ENCODE measurements around the gene ART1. TPM values are rescaled to one million over a fixed set of nuclear protein-coding genes. Genes with fewer than 3 reads are reported as not detected.
A peak's percentile ranks its signal among the peaks of the same experiment; 100 is the strongest.
"Not testable (repeated sequence)": the region's sequence is repeated elsewhere in the genome, so short reads cannot be mapped to it uniquely, and the experiment has no call there.

ART1 gene
- total RNA-seq, 4 donors from 2014 or later: not detected

DNA sequence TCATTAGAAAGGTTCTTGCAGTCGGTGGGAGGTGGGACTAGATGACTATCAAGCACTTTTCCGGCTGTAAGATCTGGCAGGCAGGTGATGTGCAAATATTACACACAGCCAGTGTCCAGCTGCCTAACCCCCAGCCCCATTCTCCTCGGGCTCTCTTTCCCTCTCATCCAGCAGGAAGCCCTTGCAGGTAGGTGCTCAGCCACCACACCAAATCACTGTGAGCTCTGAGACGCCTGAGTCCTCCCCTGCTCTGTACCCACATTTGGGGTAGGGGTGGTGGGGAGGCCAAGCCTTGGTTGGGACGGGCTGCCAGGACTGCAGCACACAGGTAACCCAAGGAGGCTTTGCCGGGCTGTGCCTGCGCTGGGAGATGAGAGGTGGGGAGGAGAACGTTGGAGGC is 3.7 kb upstream of the ART1 start:
- TF ChIP-seq POLR2A (IDR thresholded peaks at IDR 0.05): no peak
- TF ChIP-seq, protein P1, sequence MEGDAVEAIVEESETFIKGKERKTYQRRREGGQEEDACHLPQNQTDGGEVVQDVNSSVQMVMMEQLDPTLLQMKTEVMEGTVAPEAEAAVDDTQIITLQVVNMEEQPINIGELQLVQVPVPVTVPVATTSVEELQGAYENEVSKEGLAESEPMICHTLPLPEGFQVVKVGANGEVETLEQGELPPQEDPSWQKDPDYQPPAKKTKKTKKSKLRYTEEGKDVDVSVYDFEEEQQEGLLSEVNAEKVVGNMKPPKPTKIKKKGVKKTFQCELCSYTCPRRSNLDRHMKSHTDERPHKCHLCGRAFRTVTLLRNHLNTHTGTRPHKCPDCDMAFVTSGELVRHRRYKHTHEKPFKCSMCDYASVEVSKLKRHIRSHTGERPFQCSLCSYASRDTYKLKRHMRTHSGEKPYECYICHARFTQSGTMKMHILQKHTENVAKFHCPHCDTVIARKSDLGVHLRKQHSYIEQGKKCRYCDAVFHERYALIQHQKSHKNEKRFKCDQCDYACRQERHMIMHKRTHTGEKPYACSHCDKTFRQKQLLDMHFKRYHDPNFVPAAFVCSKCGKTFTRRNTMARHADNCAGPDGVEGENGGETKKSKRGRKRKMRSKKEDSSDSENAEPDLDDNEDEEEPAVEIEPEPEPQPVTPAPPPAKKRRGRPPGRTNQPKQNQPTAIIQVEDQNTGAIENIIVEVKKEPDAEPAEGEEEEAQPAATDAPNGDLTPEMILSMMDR (IDR thresholded peaks at IDR 0.05): no peak
- 43 to 53% methylated on average over 3 to 6 of the region's 8 CpGs for WGBS, 2 donors
- Histone ChIP-seq H3K36me3 (no peaks in the 10 kb centered on the region), H3K4me1 (peaks cover 10 to 22% (median 10%) of the 10 kb centered on the region in 3 donors), H3K9me3 (no peaks in the 10 kb centered on the region), H3K4me3 (no peak overlapping the region), H3K27ac (no peak overlapping the region), H3K27me3 (peaks cover 0 to 18% (median 0%) of the 10 kb centered on the region in 4 donors)
- no peak for DNase-seq
- intact Hi-C loops (cut with DNase I): no loop called here

DNA sequence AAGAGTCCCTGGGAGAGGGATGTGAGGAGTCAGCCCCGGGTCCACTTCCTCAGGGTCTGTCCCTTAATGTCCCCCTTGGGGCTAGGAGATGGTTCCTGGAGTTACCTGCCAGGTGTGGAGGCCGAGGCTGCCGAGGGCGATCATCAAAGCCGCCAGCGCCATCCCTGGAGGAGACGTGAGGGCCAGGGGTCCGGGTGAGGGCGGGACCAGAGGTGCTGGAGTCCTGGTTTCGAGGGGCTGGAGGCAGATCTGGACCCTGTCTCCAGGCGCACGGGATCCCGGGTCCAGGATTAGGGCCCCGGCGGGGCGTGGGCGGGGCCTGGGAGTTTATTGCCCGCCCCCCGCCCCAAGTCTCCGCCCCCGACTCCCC is 3.2 kb upstream of the ART1 start, which contains the start of gene ART5:
Gene ART5 (minus strand): TSS at position 292 of the 370 bp plus-strand sequence. CDS start 130 bp downstream, at position 162.
- DNase-seq: no peak
- peak within 1 kb of the TSS; percentile 32 to 68 (median 52) for H3K4me3 ChIP-seq
- 0 to 42% methylated on average over 2 to 3 of the region's 21 CpGs for WGBS, 2 donors
- no peaks in the 10 kb centered on the region for H3K36me3 ChIP-seq
- TF ChIP-seq, protein P1 (IDR thresholded peaks at IDR 0.05): no peak
- TF ChIP-seq POLR2A (IDR thresholded peaks at IDR 0.05): no peak
- H3K4me1 ChIP-seq: peaks cover 10 to 22% (median 10%) of the 10 kb centered on the region in 3 donors
- H3K27me3 ChIP-seq: peaks cover 0 to 21% (median 0%) of the 10 kb centered on the region in 4 donors
- intact Hi-C loops (cut with DNase I): no loop called here
- no peaks in the 10 kb centered on the region for H3K9me3 ChIP-seq
- peak within 1 kb of the TSS in 2 of 4 donors; percentile 0 to 73 for H3K27ac ChIP-seq

DNA sequence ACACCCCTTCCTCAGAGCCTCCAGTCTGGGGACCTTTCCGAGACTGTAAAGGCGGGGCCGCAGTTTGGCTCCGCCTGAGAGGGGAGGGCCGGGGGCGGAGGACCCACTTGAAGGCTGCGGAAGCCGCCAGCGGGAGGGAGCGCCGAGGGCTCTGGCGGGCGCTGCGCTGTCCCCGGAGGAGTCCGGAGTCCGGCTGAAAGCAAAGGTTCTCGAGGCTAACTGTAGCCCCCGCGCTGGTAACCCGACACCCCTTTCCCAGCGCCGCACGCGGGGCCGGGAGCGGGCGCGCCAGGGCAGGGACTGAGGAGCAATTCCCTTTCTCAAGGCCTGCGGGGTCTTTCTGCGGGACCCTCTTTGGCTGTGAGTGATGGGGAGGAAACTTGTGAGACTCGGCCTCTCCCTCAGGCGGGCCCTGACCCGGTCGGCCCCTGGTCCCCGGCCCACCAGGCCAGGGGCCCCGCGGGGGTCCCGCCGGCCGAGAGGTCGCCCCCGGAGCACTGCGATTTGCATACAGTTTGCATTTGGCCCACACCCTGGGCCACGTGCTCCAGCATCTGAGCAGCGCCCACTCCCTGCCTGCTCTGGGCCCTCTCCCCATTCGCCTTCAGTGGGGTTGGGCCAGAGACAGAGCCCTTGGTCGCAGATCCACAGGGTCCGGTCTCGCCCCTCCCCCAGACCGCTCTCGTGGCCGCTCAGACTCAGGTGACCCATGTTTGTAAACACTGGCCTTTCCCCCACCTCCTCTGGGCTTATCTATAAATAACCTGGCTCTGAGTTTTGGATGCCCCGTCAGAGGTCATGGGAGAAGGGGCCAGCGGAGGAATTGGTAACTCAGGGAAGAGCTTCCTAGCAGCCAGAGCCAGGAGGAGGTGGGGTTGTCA is 2.6 kb upstream of the ART1 start:
- no peak for DNase-seq
- Histone ChIP-seq H3K4me3 (peak overlapping the region; percentile 32 to 68 (median 52)), H3K27ac (peak overlapping the region in 2 of 4 donors; percentile 0 to 73), H3K4me1 (peaks cover 10 to 22% (median 10%) of the 10 kb centered on the region in 3 donors), H3K27me3 (peaks cover 0 to 21% (median 0%) of the 10 kb centered on the region in 4 donors), H3K36me3 (no peaks in the 10 kb centered on the region), H3K9me3 (no peaks in the 10 kb centered on the region)
- 0% methylated on average over 8 of the region's 55 CpGs; no CpG with 5 or more reads in 1 of the 2 donors for WGBS, 2 donors
- intact Hi-C loops (cut with DNase I): no loop called here
- peak in 1 of 4 donors; percentile 21 for TF ChIP-seq POLR2A (IDR thresholded peaks at IDR 0.05)
- TF ChIP-seq, protein P1 (IDR thresholded peaks at IDR 0.05): no peak

DNA sequence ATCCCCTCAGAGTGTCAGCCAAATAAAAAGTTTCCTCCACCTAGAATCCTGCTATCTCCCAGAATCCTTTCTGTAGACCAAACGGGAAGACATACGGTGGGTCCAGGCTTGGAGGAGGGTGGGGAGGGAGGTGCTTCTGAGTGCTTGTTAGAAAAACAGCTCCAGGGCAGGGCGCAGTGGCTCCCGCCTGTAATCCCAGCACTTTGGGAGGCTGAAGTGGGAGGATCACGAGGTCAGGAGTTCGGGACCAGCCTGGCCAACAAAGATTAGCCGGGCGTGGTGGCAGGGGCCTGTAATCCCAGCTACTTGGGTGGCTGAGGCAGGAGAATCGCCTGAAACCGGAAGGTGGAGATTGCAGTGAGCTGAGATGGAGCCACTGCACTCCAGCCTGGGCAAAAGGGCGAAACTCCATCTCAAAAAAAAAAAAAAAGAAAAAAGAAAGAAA is 1.8 kb upstream of the ART1 start:
- H3K36me3 ChIP-seq; H3K9me3 ChIP-seq; intact Hi-C loops (cut with DNase I); DNase-seq; H3K27ac ChIP-seq: not testable (repeated sequence)
- Histone ChIP-seq H3K27me3 (peaks cover 0 to 21% (median 0%) of the 10 kb centered on the region in 4 donors), H3K4me3 (peak overlapping the region in 3 of 4 donors; percentile 44 to 68 (median 61)), H3K4me1 (peaks cover 10 to 22% (median 10%) of the 10 kb centered on the region in 3 donors)
- 29 to 38% methylated on average over 11 of the region's 11 CpGs for WGBS, 2 donors

DNA sequence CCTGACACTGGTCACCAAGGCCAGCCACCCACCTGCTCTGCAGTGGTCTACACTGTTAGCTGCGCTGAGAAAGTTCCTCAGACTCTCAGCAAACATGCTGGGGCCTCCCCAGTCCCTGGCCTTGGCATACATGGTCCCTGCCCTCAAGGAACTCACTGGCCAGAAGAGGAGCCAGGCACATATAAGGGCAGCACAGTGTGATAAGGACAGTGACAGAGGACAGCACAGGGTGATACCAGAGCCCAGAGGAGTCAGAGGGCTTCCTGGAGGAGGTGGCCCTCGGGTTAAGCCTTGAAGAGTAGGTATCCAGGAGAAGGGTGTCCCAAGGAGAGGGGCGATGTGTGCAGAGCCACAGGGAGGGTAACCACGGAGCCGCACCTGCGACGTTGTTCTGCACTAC is 624 bp downstream of the ART1 start:
- WGBS, 2 donors: 83 to 89% methylated on average over 6 to 7 of the region's 7 CpGs
- DNase-seq: no peak
- no peaks in the 10 kb centered on the region for H3K36me3 ChIP-seq
- H3K4me1 ChIP-seq: peaks cover 10 to 22% (median 10%) of the 10 kb centered on the region in 3 donors
- no peaks in the 10 kb centered on the region for H3K9me3 ChIP-seq
- peaks cover 0 to 38% (median 0%) of the 10 kb centered on the region in 4 donors for H3K27me3 ChIP-seq
- no peak overlapping the region for H3K27ac ChIP-seq
- TF ChIP-seq, protein P1 (IDR thresholded peaks at IDR 0.05): no peak
- no peak for TF ChIP-seq POLR2A (IDR thresholded peaks at IDR 0.05)
- no peak overlapping the region for H3K4me3 ChIP-seq
- intact Hi-C loops (cut with DNase I): no loop called here

DNA sequence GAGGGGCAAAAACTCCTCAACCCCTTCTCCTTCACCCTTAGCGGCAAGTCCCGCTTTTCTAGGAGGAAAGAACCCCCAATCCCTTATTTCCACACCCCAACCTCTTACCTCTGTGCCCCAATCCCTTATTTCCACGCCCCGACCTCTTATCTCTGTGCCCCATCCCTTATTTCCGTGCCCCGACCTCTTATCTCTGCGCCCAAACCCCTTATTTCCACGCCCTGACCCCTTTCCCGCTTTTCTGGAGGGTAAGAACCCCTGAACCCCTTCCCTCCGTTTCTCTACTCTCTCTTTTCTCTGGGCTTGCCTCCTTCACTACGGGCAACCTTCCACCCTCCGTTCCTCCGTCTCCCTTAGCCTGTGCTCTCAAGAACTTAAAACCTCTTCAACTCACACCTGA is 3.9 kb downstream of the ART1 start:
- WGBS, 2 donors: 67 to 76% methylated on average over 11 to 13 of the region's 13 CpGs
- not testable (repeated sequence) for H3K9me3 ChIP-seq

DNA sequence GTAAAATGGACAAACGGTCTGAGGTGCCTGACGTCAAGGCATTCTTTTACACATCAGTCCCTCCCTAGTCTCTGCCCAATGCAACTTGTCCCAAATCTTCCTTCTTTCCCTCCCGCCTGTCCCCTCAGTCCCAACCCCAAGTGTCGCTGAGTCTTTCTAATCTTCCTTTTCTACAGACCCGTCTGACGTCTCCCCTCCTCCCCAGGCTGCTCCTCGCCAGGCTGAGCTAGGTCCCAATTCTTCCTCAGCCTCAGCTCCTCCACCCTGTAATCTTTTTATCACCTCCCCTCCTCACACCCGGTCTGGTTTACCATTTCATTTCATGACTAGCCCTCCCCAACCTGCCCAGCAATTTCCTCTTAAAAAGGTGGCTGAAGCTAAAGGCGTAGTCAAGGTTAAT is 4.4 kb downstream of the ART1 start:
- H3K9me3 ChIP-seq; H3K4me1 ChIP-seq; DNase-seq; H3K4me3 ChIP-seq; intact Hi-C loops (cut with DNase I); H3K36me3 ChIP-seq; H3K27ac ChIP-seq: not testable (repeated sequence)
- WGBS, 2 donors: 33 to 49% methylated on average over 9 of the region's 9 CpGs
- peaks cover 0 to 23% (median 0%) of the 10 kb centered on the region in 4 donors for H3K27me3 ChIP-seq

More for the DNA sequence above, 3.9 kb downstream of the ART1 start:
- H3K4me1 ChIP-seq; H3K36me3 ChIP-seq; intact Hi-C loops (cut with DNase I); H3K4me3 ChIP-seq; DNase-seq; H3K27ac ChIP-seq: not testable (repeated sequence)
- peaks cover 0 to 26% (median 0%) of the 10 kb centered on the region in 4 donors for H3K27me3 ChIP-seq

DNA sequence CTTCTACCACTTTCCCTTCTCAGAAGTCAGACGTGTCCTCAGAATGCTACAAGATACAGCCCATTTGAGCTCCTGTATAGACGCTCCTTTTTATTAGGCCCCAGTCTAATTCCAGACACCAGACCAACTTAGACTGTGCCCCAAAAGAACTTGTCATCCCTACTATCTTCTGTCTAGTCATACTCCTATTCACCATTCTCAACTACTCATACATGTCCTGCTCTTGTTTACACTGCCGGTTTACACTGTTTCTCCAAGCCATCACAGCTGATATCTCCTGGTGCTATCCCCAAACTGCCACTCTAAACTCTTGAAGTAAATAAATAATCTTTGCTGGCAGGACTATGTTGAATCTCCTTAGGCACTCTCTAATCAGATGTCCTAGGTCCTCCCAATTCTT is 7.6 kb downstream of the ART1 start:
- DNase-seq; H3K4me3 ChIP-seq; H3K4me1 ChIP-seq; intact Hi-C loops (cut with DNase I); H3K9me3 ChIP-seq; H3K27ac ChIP-seq; H3K36me3 ChIP-seq: not testable (repeated sequence)
- 47 to 93% methylated on average over 3 of the region's 3 CpGs for whole genome bisulfite sequencing, 2 donors
- H3K27me3 ChIP-seq: peaks cover 0 to 22% (median 0%) of the 10 kb centered on the region in 4 donors
